A673 (cell line): ENCODE measurements around the gene SPPL3.

ENCODE experiments used
- CTCF ChIP-seq: fragments of 300-800, 200-600 bp; sonication (generic); conservative IDR thresholded peaks from 2 replicates; pipeline ENCODE4 v1.5.1; 2017; ENCODE audit warnings: low read depth, mild to moderate bottlenecking, antibody characterized with exemption, low read length, moderate library complexity, mixed read lengths
- EZH2 ChIP-seq: fragments of 200-600 bp; sonication (generic); IDR thresholded peaks from 2 replicates; pipeline ENCODE4 v1.6.1; 2017; ENCODE audit warnings: borderline replicate concordance, low read depth, mild to moderate bottlenecking, mixed read lengths, antibody characterized with exemption, low read length; ENCODE audit not compliant: poor library complexity, severe bottlenecking

- TF ChIP-seq CTCF (no peak), EZH2 (no peak)
These were observed 112.4 kb downstream of the SPPL3 start for GRCh38 chr12:120791669-120792176.
